ENCODE data around the gene ARV1.

The ARV1 gene
- total RNA-seq, result 3.7 to 4.5 (median 3.7) reads per million in 3 donors

GRCh38 chr1:230978491-230979388, at the start of gene ARV1, which contains the start of gene TTC13:
ARV1 (plus strand) TSS chr1:230979094; CDS start chr1:230979106, 12 bp downstream.
TTC13 (minus strand) TSS chr1:230978861; CDS start chr1:230978830, 31 bp downstream.
- H3K4me3 ChIP-seq (ENCODE audit: insufficient read depth, low read depth, low read length, poor library complexity, severe bottlenecking), result peak within 1 kb of the TSS; percentile 73
- H3K9me3 ChIP-seq (ENCODE audit: control insufficient read depth, low read length), result no peaks in the 10 kb centered on the region
- no peaks in the 10 kb centered on the region for H3K27me3 ChIP-seq (replicated peaks; ENCODE audit: control insufficient read depth, insufficient read depth, low read length, poor library complexity, severe bottlenecking)
- H3K4me1 ChIP-seq (ENCODE audit: control insufficient read depth, insufficient read depth, low read length, poor library complexity, severe bottlenecking), result peaks cover 40% of the 10 kb centered on the region
- H3K27ac ChIP-seq (ENCODE audit: insufficient read depth, low read length, poor library complexity, severe bottlenecking), result peak within 1 kb of the TSS; percentile 69
- DNase-seq, result peak; percentile 94 to 98 (median 95)
- peaks cover 3% of the 10 kb centered on the region for H3K36me3 ChIP-seq (ENCODE audit: control insufficient read depth, insufficient read depth, low read length)

DNA sequence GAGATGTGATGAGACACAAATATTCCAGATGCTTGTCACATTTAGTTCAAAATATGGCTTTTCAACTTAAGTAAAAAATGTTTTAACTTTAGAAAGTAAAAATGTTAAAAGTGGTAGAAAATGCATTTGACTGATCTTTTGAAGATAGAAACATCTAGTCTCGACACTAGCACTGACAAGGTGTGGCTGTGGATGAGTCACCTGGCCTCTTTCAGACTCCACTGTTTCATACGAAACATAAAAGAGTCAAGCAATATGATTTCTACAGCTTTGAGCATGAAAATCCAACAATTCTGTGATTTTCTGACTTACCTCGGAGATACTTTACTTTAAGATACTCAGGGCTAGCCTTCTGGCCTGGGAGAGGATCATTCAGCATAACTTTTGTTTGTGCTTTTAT, 47.9 kb upstream of the ARV1 start:
- no peak overlapping the region for H3K4me3 ChIP-seq (ENCODE audit: insufficient read depth, low read depth, low read length, poor library complexity, severe bottlenecking)
- peaks cover 51% of the 10 kb centered on the region for H3K36me3 ChIP-seq (ENCODE audit: control insufficient read depth, insufficient read depth, low read length)

DNA sequence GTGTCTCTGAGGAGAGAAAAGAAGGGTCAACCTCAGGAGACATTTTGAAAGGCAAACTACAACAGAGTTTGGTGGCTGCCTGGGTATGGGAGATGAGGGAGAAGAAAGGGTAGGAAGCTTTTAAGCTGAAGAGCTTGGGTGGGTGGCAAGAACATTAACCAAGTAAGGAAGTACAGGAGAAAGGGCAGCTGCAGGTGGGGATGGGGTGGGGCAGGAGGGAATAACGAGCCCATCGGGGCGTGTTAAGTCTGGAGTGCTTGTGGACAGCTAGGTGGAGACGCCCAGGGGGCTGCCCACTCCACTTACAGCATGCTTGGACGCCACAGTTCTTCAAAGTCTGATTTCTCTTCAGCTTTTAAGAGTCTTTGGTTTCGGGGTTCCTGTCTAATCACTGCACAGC, 43.0 kb upstream of the ARV1 start:
- peaks cover 31% of the 10 kb centered on the region for H3K36me3 ChIP-seq (ENCODE audit: control insufficient read depth, insufficient read depth, low read length)
- no peaks in the 10 kb centered on the region for H3K4me1 ChIP-seq (ENCODE audit: control insufficient read depth, insufficient read depth, low read length, poor library complexity, severe bottlenecking)
- no peak for DNase-seq
- no peak overlapping the region for H3K4me3 ChIP-seq (ENCODE audit: insufficient read depth, low read depth, low read length, poor library complexity, severe bottlenecking)
- H3K9me3 ChIP-seq (ENCODE audit: control insufficient read depth, low read length), result no peaks in the 10 kb centered on the region
- no peak overlapping the region for H3K27ac ChIP-seq (ENCODE audit: insufficient read depth, low read length, poor library complexity, severe bottlenecking)
- H3K27me3 ChIP-seq (replicated peaks; ENCODE audit: control insufficient read depth, insufficient read depth, low read length, poor library complexity, severe bottlenecking), result no peaks in the 10 kb centered on the region

More for the DNA sequence above, 47.9 kb upstream of the ARV1 start:
- Histone ChIP-seq H3K9me3 (ENCODE audit: control insufficient read depth, low read length) (no peaks in the 10 kb centered on the region), H3K27me3 (replicated peaks; ENCODE audit: control insufficient read depth, insufficient read depth, low read length, poor library complexity, severe bottlenecking) (no peaks in the 10 kb centered on the region), H3K4me1 (ENCODE audit: control insufficient read depth, insufficient read depth, low read length, poor library complexity, severe bottlenecking) (no peaks in the 10 kb centered on the region), H3K27ac (ENCODE audit: insufficient read depth, low read length, poor library complexity, severe bottlenecking) (no peak overlapping the region)
- DNase-seq, result no peak

GRCh38 chr1:230936475-230936874, 42.4 kb upstream of the ARV1 start:
- no peak overlapping the region for H3K4me3 ChIP-seq (ENCODE audit: insufficient read depth, low read depth, low read length, poor library complexity, severe bottlenecking)
- H3K27ac ChIP-seq (ENCODE audit: insufficient read depth, low read length, poor library complexity, severe bottlenecking), result no peak overlapping the region
- DNase-seq, result no peak
- H3K4me1 ChIP-seq (ENCODE audit: control insufficient read depth, insufficient read depth, low read length, poor library complexity, severe bottlenecking), result no peaks in the 10 kb centered on the region
- H3K36me3 ChIP-seq (ENCODE audit: control insufficient read depth, insufficient read depth, low read length), result peaks cover 25% of the 10 kb centered on the region
- no peaks in the 10 kb centered on the region for H3K9me3 ChIP-seq (ENCODE audit: control insufficient read depth, low read length)
- H3K27me3 ChIP-seq (replicated peaks; ENCODE audit: control insufficient read depth, insufficient read depth, low read length, poor library complexity, severe bottlenecking), result no peaks in the 10 kb centered on the region

DNA sequence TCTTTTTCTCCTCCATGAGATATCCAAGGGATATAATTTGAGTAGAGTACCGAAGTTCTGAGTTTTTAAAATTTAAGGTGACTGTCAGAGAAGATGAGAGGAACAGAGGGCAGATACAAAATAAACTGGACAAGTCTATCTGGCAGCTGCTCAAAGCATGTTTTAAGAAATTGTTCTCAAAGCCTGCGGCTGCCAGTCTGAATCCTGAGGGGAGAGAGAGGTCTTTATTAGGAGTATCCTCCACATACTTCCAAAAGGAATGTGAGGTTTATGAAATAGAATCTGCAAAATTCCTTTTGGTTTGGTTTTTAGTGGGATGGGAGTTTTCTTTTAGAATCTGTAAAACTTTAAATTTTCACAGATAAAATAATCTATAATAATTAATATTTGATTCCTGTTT, 41.5 kb upstream of the ARV1 start:
- Histone ChIP-seq H3K4me1 (ENCODE audit: control insufficient read depth, insufficient read depth, low read length, poor library complexity, severe bottlenecking) (no peaks in the 10 kb centered on the region), H3K9me3 (ENCODE audit: control insufficient read depth, low read length) (no peaks in the 10 kb centered on the region), H3K27ac (ENCODE audit: insufficient read depth, low read length, poor library complexity, severe bottlenecking) (no peak overlapping the region), H3K36me3 (ENCODE audit: control insufficient read depth, insufficient read depth, low read length) (peaks cover 20% of the 10 kb centered on the region), H3K4me3 (ENCODE audit: insufficient read depth, low read depth, low read length, poor library complexity, severe bottlenecking) (no peak overlapping the region), H3K27me3 (replicated peaks; ENCODE audit: control insufficient read depth, insufficient read depth, low read length, poor library complexity, severe bottlenecking) (no peaks in the 10 kb centered on the region)
- DNase-seq, result no peak

DNA sequence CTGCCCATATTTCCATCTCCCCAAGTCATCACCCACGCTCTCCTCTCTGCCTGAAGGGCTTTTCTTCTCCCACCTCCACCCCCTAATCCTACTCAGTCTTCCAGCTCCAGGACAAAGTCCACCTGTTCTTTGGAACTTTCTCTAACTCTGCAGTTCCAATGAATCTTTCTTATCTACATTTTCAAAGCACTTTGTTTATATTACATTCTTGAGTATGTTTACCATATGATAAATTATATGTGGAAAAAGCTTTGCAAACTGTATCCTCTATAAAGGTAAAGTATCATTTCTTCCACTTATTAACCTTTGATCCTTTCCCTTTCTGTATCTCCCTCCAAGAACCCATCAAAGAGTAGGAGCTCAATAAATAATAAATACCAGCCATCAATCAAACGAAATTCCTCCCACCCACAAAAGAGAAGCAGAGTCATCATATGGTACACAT, 39.9 kb upstream of the ARV1 start:
- no peak for DNase-seq

DNA sequence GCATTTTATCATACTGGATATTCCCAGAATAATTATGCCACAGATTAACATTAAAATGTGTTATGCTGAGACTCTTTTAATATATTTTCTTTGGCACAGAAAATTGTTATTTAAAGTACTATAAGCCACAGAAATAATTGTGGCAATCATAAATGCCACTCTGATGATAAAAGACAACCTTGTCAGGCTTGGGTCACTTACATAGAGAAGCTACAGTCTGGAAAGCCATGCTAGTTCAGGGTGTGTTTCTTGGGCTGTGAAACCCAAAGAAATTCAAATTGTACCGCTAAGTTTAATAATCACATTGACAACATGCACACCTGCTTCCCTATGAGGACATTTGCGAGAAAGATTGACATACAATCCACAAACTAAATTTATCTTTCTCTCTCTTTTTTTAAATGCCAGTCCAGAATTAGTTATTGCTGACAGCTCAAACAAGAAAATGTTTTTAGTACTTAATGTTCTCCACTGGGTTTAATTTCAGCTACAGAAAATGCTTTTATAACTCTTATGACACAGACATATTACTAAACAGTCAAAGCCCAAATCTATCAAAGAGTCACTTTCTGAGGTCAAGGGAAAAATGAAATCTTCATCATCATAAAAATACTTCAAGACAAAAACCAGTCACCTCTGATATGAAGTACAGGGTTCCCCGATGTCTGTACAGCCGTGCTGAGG, 38.9 kb upstream of the ARV1 start:
- DNase-seq, result no peak
- H3K9me3 ChIP-seq (ENCODE audit: control insufficient read depth, low read length), result no peaks in the 10 kb centered on the region
- no peaks in the 10 kb centered on the region for H3K4me1 ChIP-seq (ENCODE audit: control insufficient read depth, insufficient read depth, low read length, poor library complexity, severe bottlenecking)
- H3K36me3 ChIP-seq (ENCODE audit: control insufficient read depth, insufficient read depth, low read length), result peaks cover 22% of the 10 kb centered on the region
- no peak overlapping the region for H3K27ac ChIP-seq (ENCODE audit: insufficient read depth, low read length, poor library complexity, severe bottlenecking)
- H3K4me3 ChIP-seq (ENCODE audit: insufficient read depth, low read depth, low read length, poor library complexity, severe bottlenecking), result no peak overlapping the region
- no peaks in the 10 kb centered on the region for H3K27me3 ChIP-seq (replicated peaks; ENCODE audit: control insufficient read depth, insufficient read depth, low read length, poor library complexity, severe bottlenecking)

More for the DNA sequence above, 39.9 kb upstream of the ARV1 start:
- Histone ChIP-seq H3K4me1 (ENCODE audit: control insufficient read depth, insufficient read depth, low read length, poor library complexity, severe bottlenecking) (no peaks in the 10 kb centered on the region), H3K4me3 (ENCODE audit: insufficient read depth, low read depth, low read length, poor library complexity, severe bottlenecking) (no peak overlapping the region), H3K27ac (ENCODE audit: insufficient read depth, low read length, poor library complexity, severe bottlenecking) (no peak overlapping the region), H3K9me3 (ENCODE audit: control insufficient read depth, low read length) (no peaks in the 10 kb centered on the region), H3K36me3 (ENCODE audit: control insufficient read depth, insufficient read depth, low read length) (peaks cover 25% of the 10 kb centered on the region), H3K27me3 (replicated peaks; ENCODE audit: control insufficient read depth, insufficient read depth, low read length, poor library complexity, severe bottlenecking) (no peaks in the 10 kb centered on the region)

DNA sequence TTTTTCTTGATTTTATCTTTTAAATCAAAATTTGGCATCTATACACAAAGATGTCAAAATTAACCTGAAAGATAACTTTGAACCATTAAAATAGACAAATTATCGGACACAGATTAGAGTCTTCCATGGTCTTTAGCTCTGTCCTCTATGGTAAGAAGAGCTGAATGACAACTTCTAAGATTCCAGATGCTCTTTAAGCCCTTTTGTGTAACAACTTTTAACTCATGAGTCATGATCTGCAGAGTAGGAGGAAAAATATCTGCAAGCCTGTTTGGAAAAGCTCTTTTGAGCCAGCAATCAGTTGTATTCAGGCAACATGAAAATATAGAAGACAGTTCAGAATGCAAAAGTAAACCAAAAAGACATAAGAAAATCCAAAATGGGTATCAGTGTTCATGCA, 38.0 kb upstream of the ARV1 start:
- H3K4me3 ChIP-seq (ENCODE audit: insufficient read depth, low read depth, low read length, poor library complexity, severe bottlenecking), result no peak overlapping the region
- peaks cover 25% of the 10 kb centered on the region for H3K36me3 ChIP-seq (ENCODE audit: control insufficient read depth, insufficient read depth, low read length)
- no peak overlapping the region for H3K27ac ChIP-seq (ENCODE audit: insufficient read depth, low read length, poor library complexity, severe bottlenecking)
- no peaks in the 10 kb centered on the region for H3K9me3 ChIP-seq (ENCODE audit: control insufficient read depth, low read length)
- no peaks in the 10 kb centered on the region for H3K27me3 ChIP-seq (replicated peaks; ENCODE audit: control insufficient read depth, insufficient read depth, low read length, poor library complexity, severe bottlenecking)
- H3K4me1 ChIP-seq (ENCODE audit: control insufficient read depth, insufficient read depth, low read length, poor library complexity, severe bottlenecking), result no peaks in the 10 kb centered on the region
- no peak for DNase-seq

- Histone ChIP-seq H3K4me3 (ENCODE audit: insufficient read depth, low read depth, low read length, poor library complexity, severe bottlenecking) (no peak overlapping the region), H3K36me3 (ENCODE audit: control insufficient read depth, insufficient read depth, low read length) (peaks cover 19% of the 10 kb centered on the region), H3K4me1 (ENCODE audit: control insufficient read depth, insufficient read depth, low read length, poor library complexity, severe bottlenecking) (no peaks in the 10 kb centered on the region), H3K9me3 (ENCODE audit: control insufficient read depth, low read length) (no peaks in the 10 kb centered on the region), H3K27ac (ENCODE audit: insufficient read depth, low read length, poor library complexity, severe bottlenecking) (no peak overlapping the region), H3K27me3 (replicated peaks; ENCODE audit: control insufficient read depth, insufficient read depth, low read length, poor library complexity, severe bottlenecking) (no peaks in the 10 kb centered on the region)
- DNase-seq, result no peak
Observed at GRCh38 chr1:230943048-230943593, 35.8 kb upstream of the ARV1 start.
